Measurements from ENCODE around the gene DNAH17.

- no peak for TF ChIP-seq RARB (CRISPR knock-in tag; IDR thresholded peaks at IDR 0.05)
- TF ChIP-seq ZFP3 (CRISPR knock-in tag; IDR thresholded peaks at IDR 0.05): no peak
- no peak for TF ChIP-seq GLIS3 (CRISPR knock-in tag; IDR thresholded peaks at IDR 0.05)
- no peak for TF ChIP-seq PPARA (CRISPR knock-in tag; IDR thresholded peaks at IDR 0.05; ENCODE audit: borderline replicate concordance)
- TF ChIP-seq ZFP30 (CRISPR knock-in tag; IDR thresholded peaks at IDR 0.05): no peak
- no peak for TF ChIP-seq PATZ1 (CRISPR knock-in tag; IDR thresholded peaks at IDR 0.05; ENCODE audit: borderline replicate concordance)
- no peak for TF ChIP-seq ZC3H10 (CRISPR knock-in tag; IDR thresholded peaks at IDR 0.05)
- TF ChIP-seq CREB5 (CRISPR knock-in tag; IDR thresholded peaks at IDR 0.05; ENCODE audit: low read depth): no peak
Measured at GRCh38 chr17:78589031-78589675, 12.0 kb upstream of the DNAH17 start.

Data from SK-N-SH treated with all-trans-retinoic acid at 6 μM for 48 hours (cell line).